Activated CD8-positive, alpha-beta memory T cell treated with anti-CD3 and anti-CD28 coated beads, Interleukin-2, amount 50 U/mL, for 48 hours (primary cell): ENCODE results near the gene CHST2.
"Not testable (repeated sequence)": the region's sequence is repeated elsewhere in the genome, so short reads cannot be mapped to it uniquely, and the experiment has no call there.

Source experiments
- DNase-seq: peaks from one replicate; pipeline ENCODE4 v3.0.0-alpha.2; 2020

The CHST2 gene

GRCh38 chr3:143137435-143138036 lies 18.0 kb downstream of the CHST2 start:
- DNase-seq: no peak

- no peak for DNase-seq
These were observed 19.4 kb downstream of the CHST2 start for GRCh38 chr3:143138953-143139352.

- no peak for DNase-seq
These were observed 20.2 kb downstream of the CHST2 start for GRCh38 chr3:143139762-143140161.

- DNase-seq: no peak
These were observed 21.0 kb downstream of the CHST2 start for GRCh38 chr3:143140550-143140949.

- DNase-seq: no peak
These were observed 22.8 kb downstream of the CHST2 start for GRCh38 chr3:143142354-143142753.

- no peak for DNase-seq
These were observed 26.3 kb downstream of the CHST2 start for GRCh38 chr3:143145906-143146305.

GRCh38 chr3:143146486-143147274 lies 27.1 kb downstream of the CHST2 start:
- DNase-seq: no peak

GRCh38 chr3:143147707-143148106 lies 28.1 kb downstream of the CHST2 start:
- DNase-seq: no peak

- no peak for DNase-seq
These were observed 30.5 kb downstream of the CHST2 start for GRCh38 chr3:143150071-143150470.

- no peak for DNase-seq
These were observed 31.6 kb downstream of the CHST2 start for GRCh38 chr3:143151004-143151731.

- no peak for DNase-seq
These were observed 32.5 kb downstream of the CHST2 start for GRCh38 chr3:143152043-143152442.

GRCh38 chr3:143155756-143156155 lies 36.2 kb downstream of the CHST2 start:
- DNase-seq: no peak

- no peak for DNase-seq
These were observed 38.7 kb downstream of the CHST2 start for GRCh38 chr3:143158014-143158988.

GRCh38 chr3:143160437-143160836 lies 40.9 kb downstream of the CHST2 start:
- no peak for DNase-seq

GRCh38 chr3:143163562-143164100 lies 44.1 kb downstream of the CHST2 start:
- no peak for DNase-seq

GRCh38 chr3:143165211-143165610 lies 45.6 kb downstream of the CHST2 start:
- no peak for DNase-seq

- DNase-seq: not testable (repeated sequence)
These were observed 46.2 kb downstream of the CHST2 start for GRCh38 chr3:143165612-143166285.

- no peak for DNase-seq
These were observed 46.8 kb downstream of the CHST2 start for GRCh38 chr3:143166376-143166775.

GRCh38 chr3:143167969-143168854 lies 48.6 kb downstream of the CHST2 start:
- DNase-seq: no peak

- no peak for DNase-seq
These were observed 49.3 kb downstream of the CHST2 start for GRCh38 chr3:143168855-143169192.

GRCh38 chr3:143170074-143170473 lies 50.5 kb downstream of the CHST2 start:
- no peak for DNase-seq
